T follicular helper cell (primary cell): ENCODE data around the gene GSTP1.
"Not testable (repeated sequence)": the region's sequence is repeated elsewhere in the genome, so short reads cannot be mapped to it uniquely, and the experiment has no call there.

ENCODE experiments used
- DNase-seq: peaks from one replicate; pipeline ENCODE4 v3.0.0-alpha.2; 2020; ENCODE audit warnings: low read depth

Gene GSTP1

DNA sequence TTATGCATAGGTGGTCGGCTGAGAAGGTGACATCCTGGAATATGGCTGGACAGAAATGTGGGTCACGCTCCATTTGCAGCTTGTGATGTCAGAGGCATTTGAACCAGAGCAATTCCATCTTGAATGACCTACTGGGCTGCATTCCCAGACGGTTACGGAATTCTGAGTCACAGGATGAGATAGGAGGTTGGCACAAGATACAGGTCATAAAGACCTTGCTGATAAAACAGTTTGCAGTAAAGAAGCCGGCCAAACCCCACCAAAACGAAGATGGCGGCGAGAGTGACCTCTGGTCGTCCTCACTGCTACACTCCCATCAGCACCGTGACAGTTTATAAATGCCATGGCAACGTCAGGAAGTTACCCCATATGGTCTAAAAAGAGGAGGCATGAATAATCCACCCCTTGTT, 19.9 kb upstream of the GSTP1 start:
- DNase-seq, result not testable (repeated sequence)

DNA sequence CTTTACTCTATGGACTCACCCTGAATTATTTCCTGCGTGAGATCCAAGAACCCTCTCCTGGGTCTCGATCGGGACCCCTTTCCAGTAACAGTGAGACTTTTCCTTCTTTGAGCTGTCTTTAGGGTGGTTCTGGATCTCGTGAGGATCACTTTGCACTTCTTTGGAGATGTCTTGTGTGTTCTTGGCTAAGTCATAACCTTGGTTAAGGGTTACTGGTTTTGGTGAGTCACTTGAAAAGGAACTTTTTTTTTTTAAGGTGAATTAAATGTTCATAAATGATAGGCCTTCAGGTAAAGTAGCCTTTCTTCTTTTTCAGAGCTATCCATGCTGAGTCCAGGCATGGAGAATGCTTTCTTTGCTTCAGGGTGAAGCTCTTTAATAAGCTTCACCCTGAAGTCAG, 19.4 kb upstream of the GSTP1 start:
- no peak for DNase-seq

- DNase-seq, result no peak
These were observed 12.2 kb upstream of the GSTP1 start for GRCh38 chr11:67571443-67571842.

GRCh38 chr11:67572305-67572704, 11.3 kb upstream of the GSTP1 start:
- DNase-seq, result no peak

DNA sequence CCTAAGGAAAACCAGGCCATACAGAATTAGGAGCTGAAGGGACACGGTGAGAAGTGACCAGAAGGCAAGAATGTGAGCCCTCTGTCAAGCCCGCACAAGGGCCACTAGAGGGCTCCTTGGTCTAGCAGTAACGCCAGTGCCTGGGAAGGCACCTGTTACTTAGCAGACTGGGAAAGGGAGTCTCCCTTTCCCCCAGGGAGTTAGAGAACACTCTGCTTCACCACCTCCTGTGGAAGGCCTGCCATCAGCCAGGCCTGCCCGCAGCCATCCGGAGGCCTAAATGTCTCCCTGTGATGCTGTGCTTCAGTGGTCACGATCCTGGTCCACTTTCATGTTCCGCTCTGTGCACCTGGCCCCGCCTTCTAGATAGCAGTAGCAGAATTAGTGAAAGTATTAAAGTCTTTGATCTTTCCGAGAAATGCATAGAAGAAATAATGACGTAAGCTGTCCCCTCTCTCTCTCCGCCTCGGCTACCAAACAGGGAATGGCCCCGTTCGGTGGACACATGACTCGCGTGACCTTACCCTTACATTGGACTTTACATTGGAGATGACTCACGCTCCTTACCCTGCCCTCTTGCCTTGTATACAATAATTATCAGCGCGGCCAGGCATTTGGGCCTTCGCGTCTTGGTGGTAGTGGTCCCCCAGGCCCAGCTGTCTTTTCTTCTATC, 10.7 kb upstream of the GSTP1 start:
- no peak for DNase-seq

DNA sequence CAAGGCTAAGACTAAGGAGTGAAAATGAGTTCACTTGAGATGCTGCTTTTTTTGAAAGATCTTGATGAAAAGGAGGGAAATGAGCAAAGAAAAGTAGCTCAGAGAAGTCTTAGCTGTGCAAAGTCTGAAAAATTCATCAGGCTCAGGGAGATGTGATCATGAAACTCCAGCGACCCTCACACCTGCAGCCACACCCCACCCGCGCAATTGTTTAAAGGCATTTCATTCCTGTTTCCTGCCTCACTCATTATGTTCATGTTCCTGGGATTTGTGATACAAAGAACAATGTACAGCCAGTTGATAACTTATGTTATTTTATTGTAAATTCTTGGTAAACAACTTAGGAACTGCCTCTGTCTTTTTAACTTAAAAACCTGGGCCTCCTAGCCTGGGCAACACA, 8.7 kb upstream of the GSTP1 start:
- DNase-seq, result no peak

DNA sequence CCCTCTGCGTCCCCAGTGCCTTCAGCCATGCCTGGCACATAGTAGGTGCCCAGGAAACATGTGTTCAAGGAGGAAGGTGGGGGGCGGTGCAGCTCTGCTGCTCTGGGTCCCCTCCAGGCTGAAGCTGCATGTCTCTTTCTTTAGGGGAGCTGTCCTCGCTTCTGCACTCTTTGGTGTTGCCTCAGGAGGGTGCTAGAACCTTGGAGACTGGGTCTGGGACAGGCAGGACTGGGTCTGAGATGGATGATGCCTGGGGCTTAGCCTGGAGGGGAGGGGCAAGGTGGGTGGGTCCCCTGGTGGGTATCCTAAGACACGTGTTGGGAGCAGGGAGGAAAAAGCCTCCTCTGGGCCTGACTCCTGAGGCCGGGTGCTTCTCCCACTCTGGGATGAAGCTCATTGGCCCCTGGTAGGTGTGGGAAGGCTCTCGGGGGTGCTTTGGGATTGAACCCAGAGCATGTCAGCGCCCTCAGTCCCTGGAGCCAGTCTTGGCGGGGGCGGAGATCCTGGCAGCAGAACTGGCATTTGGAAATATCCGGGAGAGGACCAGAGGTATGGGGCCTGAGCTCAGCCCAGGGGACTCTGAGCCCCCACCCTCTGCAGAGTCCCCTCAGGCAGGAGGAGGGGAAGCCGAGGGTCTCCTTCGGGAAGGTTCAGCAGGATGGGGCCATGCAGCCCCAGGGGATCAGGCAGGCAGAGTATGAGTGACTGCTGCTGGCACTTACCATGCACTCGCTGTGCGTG, 6.7 kb upstream of the GSTP1 start:
- DNase-seq, result no peak

DNA sequence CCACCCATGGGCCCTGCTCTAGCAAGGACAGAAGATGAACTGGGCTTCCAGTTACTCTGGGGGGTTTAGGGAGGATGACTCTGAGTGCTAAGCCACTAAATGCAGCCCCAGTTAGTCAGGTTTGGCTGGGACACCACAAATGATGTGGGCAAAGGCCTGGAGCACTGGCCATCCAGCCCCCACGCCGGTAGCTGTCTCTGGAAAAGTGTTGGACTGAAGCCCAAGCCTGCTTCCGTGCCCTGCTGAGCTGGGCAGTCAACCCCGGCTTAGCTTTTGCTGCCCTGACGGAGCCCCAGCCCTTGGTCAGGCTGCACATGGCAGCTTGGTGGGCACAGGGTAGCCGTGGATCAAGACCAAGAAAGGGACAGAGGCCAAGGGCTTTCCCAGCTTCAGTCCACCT, 5.7 kb upstream of the GSTP1 start:
- DNase-seq, result no peak

DNA sequence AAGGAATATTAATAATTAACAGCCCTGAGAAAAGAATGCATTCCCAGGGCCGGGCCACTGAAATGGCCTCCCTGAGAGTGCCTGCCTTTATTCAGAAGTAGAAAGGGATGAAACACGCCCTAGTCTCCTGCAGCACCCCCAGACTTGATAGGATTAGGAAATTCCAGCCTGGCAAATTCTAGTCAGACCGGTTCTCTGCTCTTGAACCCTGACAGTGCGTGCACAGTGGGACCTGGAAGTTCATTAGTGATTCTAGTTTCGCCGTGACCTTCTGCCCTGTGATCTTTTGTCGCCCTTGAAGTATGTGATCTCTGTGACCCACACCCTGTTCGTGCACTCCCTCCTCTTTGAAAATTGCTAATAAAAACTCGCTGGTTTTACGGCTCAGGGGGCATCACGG, 2.1 kb upstream of the GSTP1 start:
- DNase-seq, result no peak

DNA sequence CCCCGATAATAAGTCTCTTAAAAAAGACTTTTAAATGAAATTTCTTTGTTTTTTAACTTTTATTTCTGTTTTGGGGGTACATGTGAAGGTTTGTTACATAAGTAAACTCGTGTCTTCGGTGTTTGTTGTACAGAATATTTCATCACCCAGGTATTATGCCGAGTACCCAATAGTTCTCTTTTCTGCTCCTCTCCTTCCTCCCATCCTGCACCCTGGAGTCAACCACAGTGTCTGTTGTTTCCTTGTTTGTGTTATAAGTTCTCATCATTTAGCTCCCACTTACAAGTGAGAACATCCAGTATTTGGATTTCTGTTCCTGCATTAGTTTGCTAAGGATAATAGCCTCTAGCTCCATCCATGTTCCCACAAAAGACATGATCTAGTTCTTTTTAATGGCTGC, 1.6 kb upstream of the GSTP1 start:
- DNase-seq, result no peak

DNA sequence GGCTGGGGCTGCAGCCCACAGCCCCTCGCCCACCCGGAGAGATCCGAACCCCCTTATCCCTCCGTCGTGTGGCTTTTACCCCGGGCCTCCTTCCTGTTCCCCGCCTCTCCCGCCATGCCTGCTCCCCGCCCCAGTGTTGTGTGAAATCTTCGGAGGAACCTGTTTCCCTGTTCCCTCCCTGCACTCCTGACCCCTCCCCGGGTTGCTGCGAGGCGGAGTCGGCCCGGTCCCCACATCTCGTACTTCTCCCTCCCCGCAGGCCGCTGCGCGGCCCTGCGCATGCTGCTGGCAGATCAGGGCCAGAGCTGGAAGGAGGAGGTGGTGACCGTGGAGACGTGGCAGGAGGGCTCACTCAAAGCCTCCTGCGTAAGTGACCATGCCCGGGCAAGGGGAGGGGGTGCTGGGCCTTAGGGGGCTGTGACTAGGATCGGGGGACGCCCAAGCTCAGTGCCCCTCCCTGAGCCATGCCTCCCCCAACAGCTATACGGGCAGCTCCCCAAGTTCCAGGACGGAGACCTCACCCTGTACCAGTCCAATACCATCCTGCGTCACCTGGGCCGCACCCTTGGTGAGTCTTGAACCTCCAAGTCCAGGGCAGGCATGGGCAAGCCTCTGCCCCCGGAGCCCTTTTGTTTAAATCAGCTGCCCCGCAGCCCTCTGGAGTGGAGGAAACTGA, 731 bp downstream of the GSTP1 start:
- no peak for DNase-seq

DNA sequence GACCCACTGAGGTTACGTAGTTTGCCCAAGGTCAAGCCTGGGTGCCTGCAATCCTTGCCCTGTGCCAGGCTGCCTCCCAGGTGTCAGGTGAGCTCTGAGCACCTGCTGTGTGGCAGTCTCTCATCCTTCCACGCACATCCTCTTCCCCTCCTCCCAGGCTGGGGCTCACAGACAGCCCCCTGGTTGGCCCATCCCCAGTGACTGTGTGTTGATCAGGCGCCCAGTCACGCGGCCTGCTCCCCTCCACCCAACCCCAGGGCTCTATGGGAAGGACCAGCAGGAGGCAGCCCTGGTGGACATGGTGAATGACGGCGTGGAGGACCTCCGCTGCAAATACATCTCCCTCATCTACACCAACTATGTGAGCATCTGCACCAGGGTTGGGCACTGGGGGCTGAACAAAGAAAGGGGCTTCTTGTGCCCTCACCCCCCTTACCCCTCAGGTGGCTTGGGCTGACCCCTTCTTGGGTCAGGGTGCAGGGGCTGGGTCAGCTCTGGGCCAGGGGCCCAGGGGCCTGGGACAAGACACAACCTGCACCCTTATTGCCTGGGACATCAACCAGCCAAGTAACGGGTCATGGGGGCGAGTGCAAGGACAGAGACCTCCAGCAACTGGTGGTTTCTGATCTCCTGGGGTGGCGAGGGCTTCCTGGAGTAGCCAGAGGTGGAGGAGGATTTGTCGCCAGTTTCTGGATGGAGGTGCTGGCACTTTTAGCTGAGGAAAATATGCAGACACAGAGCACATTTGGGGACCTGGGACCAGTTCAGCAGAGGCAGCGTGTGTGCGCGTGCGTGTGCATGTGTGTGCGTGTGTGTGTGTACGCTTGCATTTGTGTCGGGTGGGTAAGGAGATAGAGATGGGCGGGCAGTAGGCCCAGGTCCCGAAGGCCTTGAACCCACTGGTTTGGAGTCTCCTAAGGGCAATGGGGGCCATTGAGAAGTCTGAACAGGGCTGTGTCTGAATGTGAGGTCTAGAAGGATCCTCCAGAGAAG, 1.6 kb downstream of the GSTP1 start:
- DNase-seq, result no peak

GRCh38 chr11:67585911-67586310, 2.3 kb downstream of the GSTP1 start:
- DNase-seq, result no peak

DNA sequence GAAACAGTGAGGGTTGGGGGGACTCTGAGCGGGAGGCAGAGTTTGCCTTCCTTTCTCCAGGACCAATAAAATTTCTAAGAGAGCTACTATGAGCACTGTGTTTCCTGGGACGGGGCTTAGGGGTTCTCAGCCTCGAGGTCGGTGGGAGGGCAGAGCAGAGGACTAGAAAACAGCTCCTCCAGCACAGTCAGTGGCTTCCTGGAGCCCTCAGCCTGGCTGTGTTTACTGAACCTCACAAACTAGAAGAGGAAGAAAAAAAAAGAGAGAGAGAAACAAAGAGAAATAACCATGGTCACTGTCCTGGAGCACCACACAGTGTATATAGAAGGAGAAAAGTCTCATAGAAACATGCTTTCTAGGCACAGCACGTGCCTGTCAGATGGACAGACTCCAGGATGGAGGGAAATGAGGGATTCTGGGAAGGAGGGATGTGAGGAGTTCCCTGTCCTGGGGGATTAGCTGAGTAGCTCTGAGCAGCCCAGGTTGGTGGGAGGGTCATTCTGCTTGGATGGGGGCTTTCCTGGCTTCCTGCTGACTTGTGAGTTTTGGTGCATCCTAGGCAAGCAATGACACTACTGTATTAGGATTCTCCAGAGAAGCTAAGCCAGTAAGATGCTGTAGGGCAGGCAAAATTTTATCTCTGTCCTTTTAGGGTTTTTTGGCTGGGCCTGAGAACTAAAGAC, 3.1 kb downstream of the GSTP1 start:
- no peak for DNase-seq

DNA sequence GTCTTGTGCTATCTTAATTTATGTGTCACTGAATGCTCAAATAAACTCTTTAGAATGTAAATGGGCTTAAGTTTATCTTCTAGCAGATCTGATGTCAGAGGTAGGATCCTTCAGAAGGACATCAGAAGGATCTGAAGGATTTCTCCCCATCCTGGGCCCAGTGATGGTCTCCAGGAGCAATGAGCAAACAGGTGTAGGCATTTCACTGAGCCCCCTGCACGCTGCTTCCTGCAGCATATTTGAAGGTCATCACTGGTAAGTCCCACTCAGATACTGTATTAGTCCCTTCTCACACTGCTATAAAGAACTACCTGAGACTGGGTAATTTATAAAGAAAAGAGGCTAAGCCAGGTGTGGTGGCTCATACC, 4.5 kb downstream of the GSTP1 start:
- no peak for DNase-seq

- not testable (repeated sequence) for DNase-seq
These were observed 5.3 kb downstream of the GSTP1 start for GRCh38 chr11:67588899-67589415.

DNA sequence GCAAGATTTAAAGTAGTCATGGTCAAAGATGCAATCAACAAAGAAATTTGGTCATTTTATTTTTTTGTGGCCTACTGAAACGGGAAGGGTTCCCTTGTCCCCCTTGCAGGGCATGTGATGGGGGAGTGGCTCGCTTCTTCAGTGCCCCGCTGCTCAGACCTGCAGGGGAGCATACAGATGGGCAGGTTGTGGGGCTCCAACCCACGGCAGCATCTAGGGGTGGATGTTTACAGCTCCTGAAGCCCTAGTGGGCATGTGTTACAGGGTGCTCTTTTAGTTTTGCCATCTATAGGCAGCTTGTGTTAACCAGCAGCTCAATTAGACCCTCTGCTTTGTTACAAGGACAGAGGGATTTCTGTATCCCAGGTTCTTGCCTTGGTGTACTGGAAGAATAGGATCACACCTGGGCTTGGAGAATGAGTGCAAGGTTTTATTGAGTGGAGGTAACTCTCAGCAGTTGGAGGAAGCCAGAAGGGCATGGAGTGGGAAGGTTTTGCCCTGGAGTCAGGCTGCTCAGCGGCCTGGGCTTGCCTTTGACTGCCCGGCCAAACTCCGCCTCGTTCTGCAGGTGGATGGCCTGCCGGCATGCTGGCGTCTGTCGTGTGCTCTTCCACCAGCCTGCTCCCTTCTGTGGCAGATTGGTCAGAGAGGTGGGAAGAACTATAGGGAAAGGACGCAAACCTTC, 9.4 kb downstream of the GSTP1 start:
- DNase-seq, result no peak

- DNase-seq, result no peak
These were observed 9.9 kb downstream of the GSTP1 start for GRCh38 chr11:67593565-67593905.

GRCh38 chr11:67594480-67594879, 10.9 kb downstream of the GSTP1 start:
- DNase-seq, result no peak

DNA sequence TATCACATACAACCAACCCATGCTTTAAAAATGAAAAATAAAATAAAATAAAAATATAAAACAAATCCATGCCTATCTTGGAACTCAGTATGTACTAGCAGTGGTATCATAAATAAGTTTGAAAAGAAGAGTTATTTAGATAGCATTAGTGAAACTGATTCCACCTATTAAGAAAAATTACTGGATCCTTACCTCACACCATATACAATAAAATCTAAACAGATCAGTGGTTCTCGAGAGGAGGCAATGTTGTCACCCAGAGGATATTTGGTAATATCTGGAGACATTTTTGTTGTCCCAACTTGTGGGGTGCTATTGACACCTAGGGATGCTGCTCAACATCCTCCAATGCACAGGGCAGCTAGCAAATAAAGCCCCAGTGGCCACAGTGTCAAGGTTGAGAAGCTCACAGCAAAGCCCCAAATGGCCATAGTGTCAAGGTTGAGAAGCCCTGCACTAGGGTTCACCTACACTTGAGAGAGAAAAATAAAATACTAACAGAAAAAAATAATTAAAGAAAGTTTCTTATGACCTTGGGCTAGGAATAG, 13.2 kb downstream of the GSTP1 start:
- no peak for DNase-seq
